NCI-H1048 (cell line): ENCODE results near the gene ANKRD10.

Experiments
- DNase-seq: peaks from one replicate; lab custom pipeline; 2025; lab: John Stamatoyannopoulos, UW

Gene ANKRD10

DNA sequence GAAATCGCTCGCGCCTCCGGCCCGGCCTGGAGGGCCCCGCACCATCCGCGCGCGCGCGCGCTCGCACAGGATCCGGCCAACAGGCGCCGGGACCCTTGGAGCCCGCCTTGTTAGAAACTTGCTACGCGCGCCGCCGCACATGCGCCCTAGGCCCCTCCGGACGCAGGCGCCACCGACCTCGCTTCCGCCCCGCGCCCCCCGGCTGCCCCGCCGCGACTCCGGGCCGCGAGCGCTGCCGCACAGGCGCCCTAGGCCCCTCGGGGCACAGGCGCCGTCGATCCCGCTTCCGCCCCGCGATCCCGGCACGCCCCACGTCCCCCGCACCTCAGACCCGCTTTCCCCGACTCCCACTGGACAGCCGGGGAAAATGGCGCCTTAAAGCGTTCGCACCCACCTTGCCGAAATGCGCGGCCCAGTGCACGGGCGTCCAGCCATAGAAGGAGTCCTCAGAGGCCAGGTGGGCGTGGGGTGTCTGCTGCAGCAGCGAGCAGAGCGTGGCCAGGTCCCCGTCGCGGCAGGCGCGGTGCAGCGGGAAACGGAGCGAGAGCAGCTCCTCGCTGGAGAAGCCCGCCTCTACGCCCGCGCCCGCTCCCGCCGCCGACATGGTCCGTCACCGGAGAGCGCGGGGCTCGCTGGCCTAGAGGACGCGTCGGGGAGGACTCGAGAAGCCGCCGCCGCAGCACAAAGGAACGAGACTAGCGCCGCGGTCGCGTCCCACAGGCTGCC, 375 bp downstream of the ANKRD10 start:
- peak; percentile 80 for DNase-seq

DNA sequence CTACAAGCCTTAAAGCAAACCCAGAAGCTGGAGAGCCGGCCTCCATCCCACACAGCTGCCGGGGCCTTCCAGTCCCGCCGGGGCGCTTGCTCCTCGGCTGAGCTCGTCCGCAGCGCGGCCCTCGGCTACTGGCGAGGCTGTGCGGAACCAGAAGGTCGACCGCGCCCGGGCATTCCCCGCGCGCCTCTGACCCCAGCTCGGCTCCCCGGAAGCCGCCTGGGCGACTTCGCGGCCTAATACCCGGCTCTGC, 863 bp downstream of the ANKRD10 start:
- DNase-seq, result no peak

DNA sequence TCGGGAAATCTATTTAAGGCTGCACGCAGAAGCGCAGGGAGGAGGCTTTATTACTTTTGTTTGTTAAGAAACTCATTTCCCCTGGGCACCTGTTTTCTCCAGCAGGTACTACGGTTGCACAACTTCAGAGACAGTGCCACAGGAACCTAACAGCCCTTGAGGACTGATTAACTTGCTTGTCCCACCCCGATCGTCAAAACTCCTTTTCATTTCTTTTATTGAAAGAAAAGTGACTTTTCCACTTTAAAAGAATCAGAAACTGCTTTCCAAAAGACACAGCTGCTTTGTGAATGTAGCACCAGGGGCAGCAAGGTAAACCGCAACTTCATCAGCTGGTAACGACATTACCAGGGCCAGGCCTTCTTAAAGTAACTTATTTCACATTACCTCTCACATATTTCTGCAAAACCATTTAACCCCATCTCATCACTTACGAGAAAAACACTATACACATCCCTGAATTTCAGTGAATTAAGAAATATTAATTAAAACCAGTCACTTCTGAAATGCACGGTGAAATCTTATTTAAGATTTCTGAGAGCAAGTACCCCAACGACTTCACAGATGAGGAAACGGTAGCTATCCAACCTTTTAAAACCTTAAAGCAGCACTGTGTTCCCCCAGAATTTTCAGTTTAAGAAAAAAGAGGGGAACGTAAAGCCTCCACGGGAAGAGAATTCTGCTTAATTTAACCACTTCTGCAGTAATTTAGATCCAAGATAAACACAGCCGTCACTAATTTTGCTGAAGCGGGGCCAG, 1.4 kb downstream of the ANKRD10 start:
- no peak for DNase-seq

DNA sequence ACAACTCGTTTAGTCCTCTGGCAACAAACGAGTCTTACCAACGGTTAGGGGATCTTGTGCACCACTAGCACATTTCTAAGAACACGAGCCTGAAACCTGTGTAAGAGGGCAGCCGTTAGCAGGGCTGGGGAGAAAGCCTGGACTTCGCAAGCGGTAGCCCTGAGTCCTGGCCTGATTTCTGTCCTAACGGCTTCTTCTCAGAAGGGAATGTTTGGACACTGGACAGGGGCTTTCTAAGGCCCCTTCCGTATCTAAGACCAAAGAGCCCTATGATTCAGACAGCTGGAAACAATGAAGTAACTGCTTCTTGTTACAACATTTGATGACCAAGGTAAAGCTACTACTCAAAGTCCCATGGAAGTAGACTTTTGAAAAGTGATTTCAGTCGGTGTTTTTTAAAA, 2.2 kb downstream of the ANKRD10 start:
- DNase-seq, result no peak

DNA sequence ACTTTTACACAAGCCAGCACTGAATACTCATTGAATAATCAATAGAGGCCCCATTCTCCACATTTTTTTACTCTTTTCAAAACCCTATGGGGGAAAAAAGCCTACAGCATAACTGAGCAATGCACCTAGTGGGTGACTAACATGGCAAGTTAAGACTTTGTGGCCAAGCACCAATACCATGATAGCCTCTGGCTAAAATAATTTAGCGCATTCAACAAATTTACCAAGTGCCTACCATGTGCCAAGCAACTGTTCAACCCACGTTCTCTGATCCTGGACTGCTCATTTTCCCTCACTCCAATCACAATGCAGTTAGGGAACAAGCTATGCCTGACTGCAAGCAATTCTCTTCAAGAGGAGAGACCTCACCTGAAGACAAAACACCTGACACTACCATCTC, 3.0 kb downstream of the ANKRD10 start:
- DNase-seq, result no peak

DNA sequence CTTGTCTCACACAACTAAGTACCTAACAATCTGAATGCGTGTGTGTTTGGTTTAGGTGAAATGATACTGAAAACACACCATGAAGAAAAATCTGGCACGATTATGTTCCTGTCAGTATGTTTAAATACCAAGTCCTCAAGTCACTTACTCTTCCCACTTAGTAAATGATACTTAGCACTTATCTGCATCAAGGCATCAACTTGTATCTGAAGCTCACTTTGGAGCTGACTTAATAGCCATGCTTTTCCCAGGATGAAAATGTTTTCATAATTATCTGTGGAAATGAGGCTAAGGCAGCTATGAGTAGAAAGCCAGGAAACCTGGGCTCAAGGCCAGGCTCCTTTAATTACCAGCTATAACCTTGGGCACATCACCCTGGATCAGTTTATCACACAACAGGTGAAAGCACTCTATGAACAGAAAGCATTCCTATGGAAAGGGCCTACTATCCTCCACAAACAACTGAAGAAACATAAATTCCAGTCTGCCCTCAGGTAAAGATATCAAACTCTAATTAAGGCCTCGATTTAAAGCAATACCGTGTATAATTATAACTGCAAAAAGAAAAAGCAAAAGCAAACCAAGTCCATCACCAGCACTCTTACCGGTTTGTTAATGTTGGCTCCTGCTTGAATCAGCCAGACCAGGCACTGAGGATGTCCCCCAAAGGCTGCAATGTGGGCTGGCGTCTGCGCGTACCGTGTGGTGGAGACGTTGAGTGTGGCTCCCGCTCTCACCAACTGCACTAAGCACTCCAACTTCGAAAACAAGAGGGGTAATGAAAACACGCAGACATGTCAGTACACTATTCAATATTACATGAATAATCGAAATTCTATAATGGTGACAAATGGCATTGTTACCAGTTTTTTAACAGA, 4.6 kb downstream of the ANKRD10 start:
- no peak for DNase-seq

DNA sequence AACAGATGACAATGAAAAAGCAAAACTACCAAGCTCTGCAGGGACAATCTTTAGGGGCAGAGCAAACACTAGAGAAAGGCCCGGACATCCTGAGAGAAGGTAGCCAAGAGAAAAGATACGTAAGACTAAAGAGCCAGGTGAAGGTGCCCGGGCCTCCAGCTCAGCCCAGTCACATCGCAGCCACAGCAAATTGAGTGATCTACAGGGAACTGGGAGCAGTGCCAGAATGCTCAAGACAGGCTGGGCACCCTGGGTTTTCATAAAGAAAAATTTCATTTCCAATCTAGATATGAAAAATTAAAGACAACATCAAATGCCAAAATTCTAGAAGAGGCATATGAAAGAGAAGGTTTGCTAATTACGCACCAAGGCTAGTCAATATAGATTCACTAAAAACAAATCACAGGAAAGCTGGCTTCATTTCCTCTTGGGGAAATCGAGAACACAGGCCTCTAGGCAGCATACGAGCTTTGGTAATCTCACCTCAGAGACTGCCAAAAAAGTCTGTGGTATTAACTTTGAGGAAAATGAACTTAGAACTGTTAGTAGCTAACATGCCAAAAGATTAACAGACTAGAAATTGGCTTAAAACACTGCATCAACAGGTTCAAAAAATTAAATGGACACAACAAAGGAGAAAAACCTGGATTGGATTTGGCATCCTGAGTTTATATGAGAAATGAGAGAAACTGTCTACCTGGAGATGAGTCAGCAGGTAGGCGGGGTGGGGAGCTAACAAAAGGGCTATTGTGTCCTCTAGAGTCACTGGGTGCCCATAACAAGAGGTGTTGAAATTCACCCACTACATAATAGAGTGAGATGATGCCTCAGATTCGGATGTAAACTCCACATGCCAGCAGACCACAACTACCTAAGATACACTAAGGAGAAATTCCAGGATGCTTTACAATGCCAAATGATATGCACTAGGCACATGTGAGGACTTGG, 6.6 kb downstream of the ANKRD10 start:
- DNase-seq, result peak; percentile 61

DNA sequence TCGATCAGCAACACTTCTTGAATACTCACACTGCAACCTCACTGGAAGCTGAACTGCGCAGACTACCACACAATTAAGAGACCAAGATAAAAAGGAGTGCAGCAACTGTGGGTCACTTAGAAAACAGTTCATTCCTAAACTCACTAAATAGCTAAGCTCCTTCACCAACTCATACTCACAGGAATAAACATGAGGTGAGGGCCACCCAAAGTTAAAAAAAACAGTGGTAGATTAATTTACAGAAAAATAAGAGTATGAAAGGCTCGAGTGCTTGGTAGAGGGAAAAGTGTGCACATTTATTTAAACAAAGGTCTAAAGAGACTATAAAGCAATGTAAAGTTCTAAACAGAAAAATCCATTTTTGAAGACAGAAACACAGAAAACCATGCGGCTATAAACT, 7.6 kb downstream of the ANKRD10 start:
- DNase-seq, result no peak

DNA sequence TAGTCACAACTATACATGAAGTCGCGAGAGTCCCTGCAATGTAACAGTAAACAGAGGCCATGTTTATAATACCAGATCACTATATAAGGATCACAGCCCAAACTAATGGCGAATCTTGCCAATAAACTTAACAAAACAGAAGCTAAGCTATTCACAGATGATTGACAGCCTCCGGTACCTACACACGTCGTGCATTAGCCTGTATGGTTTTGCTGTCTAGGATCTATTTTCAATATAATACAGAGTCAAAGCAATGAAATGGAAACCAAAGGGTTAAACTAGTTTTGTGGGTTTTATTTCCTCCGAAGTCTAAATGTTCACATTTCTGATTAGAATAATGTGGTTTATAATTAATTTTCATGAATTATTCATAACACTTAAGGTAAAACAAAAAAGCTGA, 10.1 kb downstream of the ANKRD10 start:
- no peak for DNase-seq

DNA sequence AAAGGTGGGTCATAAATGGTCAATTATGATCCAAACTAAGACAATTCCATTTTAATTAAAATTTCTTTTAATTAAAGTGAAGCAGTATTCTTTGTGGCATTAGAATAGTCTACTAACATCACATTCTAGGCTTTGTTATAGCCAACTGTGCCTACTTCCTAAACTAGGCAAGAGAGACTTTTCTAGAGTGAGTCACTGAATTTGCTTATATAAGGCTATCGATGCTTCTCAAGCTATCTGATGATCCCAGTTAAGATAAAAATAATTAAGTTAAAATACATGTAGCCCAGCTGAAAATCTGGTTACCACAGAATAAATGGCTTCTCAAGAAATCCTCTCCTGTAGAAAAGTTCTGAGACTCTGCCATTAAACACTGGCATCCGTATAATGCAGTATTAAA, 12.5 kb downstream of the ANKRD10 start:
- no peak for DNase-seq

DNA sequence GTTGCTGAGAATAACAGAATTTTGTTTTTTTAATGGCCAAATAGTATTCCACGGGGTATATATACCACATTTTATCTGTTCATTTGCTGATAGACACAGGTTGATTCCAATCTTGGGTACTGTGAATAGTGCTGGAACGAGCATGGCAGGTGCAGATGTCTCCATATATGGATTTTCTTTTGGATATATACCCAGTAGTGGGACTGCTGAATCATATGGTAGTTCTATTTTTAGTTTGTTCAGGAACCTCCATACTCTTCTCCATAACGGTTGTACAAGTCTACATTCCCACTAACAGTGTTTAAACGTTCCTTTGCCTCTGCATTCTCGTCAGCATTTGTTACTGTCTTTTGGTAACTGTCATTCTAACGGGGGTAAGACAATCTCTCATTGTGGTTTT, 17.3 kb downstream of the ANKRD10 start:
- no peak for DNase-seq

DNA sequence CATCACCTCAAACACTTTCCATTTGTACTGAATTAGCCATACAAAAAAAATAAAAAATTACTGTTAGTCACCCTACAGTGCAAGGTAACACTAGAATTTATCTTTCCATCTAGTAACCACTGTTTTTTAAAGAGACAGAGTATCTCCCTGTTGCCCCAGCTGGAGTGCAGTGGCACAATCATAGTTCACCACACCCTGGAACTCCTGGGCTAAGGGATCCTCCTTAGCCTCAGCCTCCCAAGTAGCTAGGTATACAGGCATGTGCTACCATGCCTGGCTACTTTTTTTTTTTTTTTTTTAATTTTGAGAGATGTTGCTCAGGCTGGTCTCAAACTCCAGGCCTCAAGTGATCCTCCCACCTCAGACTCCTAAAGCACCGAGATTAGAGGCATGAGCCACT, 17.9 kb downstream of the ANKRD10 start:
- DNase-seq, result no peak

DNA sequence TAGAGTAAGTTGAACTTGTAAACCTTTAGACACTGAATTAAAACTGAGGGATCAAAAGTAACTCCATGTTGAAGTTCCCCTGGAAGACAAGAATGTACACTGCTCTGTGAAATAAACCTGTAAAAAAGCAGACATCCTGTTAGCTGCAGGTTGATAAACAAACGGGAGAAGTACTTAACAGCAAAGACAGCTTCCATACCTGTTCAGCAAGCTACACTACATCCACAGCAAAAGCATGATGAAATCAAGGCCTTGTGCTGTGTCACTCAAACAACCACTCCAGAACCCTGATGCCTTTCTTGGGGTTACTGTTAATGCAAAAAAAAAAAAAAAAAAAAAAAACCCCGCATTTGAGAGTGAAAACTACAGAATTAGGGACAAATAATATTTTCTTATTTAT, 20.8 kb downstream of the ANKRD10 start:
- no peak for DNase-seq

DNA sequence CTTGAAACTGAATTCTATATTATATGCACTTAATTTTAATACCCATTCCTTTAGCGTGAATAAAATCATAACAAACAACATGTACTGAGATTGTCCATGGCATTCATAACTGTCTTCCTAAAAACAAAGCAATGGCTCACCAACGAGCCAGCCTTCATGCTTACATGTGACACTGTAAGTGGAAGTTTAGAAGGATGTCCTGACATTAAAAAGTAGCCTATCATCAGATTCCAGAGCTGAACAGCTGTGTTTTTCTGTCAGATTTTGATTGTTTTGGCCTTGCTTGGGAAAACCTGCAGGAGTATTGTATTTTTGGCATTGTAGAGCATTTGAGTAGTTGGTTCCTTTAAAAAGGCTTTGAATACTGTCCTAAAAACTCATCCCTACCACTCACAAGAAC, 21.3 kb downstream of the ANKRD10 start:
- DNase-seq, result no peak

DNA sequence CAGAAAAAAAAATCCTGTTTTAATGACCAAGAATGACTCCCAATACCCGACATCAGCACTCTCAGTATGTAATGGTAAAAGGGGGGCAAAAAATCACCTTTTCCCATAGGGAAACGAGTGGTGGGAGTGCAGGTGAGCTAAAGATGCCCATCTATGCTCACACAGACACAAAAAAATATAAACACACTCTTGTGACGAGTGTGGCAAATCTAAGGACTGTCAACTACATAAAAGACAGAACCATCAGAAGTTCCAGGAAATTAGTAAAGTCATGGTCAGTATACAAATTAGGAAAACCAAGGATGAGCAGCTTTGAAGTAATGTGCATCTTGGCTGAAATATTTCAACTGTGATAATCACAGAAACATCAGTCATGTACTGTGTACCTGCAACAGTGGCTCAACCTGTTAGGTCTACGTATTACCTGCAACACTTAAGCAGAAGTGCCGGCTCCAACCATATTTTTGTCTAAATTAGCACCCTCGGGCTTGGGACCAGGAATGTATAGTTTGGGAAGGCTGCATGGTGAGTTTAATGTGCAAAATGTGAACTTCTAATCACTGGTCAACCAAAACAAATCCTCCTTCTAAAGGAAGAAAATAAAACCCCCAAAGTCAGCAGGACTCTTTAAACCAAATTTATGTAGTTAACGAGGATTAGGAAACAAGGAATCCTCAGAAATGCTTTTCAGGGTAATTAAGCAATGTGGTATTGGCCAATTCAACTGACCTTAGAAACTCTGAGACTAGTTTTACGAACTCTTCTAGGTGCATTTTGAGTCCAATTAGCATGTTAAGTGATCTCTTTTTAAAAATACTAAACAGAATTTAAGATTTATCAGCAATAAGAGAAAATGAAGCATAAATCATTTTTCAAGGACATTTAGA, 24.3 kb downstream of the ANKRD10 start:
- DNase-seq, result no peak

DNA sequence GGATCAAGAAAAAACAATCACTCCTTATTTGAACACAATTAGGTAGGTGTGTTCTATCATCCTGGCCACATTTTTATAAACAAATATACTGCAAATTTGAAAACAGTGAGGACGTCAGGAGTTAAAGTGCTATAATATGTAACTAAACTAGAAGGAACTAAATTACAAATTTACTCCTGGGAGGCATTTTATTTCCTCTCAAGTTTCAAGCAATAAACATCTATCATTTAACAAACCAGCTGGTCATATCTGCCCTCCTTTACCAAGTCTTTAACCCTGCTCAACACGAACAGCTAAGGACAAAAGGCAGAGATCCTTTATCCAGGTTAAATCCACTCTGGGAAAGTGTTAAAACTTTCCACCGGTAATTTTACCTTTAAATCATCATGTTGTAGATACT, 26.5 kb downstream of the ANKRD10 start:
- DNase-seq, result no peak

DNA sequence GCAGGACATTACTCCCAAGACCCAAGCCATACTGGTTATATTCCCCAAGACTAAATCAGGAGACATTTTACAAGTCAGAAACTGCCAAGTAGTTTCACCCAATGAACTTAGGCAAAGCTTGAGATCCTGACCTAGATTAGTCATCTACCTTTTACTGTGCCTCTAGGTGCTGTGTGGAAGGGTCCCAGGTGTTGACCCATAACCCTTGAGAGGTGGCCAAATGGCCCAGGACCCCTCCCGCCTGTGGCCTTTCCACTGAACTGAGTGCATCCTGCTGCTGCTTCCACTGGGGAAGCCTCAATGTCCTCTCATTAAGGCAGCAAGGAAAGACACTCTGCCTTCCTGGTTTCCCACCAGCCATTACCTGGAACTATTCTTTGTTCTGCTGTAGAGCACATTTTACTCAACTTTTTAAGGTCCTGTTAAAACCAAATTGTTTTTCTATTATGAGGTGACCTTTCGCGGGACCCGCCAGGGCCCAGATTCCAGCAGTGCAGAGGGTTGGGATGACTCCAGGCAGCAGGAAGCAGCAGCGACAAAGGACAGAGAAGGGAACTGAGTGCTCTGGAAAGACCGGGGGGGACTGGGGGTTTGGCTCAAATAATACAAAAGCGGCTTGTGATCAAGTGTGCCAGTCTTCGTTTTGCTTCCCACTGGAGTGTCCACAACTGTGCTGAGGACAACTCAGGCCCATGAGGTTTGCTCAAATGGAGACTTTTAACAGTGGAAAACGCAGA, 27.1 kb downstream of the ANKRD10 start:
- no peak for DNase-seq

DNA sequence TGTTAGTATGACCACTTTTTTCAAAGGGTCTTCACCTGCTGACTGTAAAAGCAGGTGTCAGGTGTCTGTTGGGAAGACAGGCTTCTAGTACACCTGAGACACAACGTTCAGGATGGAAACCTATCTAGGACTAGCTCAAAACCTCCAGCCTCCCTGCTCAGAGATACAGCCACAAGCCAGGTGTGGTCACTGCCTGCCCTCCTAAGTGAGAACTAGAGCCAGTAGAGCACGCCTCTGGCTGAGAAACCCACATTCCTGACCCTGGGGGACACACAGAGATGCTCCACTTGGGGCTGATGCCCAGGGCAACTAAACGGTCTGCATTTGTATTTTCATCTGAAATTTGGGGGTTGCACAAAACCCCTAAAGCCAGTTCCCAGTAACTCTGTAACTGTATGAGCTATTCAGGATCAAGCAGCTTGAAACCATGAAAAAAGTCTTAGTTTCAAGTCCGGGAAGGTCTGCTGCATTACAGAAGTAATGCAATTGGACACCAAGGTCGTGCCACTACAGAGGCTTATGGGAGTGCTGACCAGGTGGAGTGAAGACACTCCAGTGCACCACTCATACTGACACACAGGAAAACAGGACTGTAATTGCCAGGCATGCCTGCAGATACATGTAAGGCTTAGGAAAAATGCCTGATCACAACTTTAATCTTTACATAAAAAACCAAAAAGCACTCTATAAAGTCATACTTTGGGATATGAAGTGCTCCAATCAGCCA, 27.8 kb downstream of the ANKRD10 start:
- DNase-seq, result no peak
